Measurements from ENCODE around the gene PTGER2.

Gene PTGER2

GRCh38 chr14:52313903-52314594 is at the start of gene PTGER2:
Gene PTGER2, plus strand, starts transcription at chr14:52314312. Its CDS starts 237 bp downstream, at chr14:52314549.
- peak; percentile 90 for DNase-seq

DNA sequence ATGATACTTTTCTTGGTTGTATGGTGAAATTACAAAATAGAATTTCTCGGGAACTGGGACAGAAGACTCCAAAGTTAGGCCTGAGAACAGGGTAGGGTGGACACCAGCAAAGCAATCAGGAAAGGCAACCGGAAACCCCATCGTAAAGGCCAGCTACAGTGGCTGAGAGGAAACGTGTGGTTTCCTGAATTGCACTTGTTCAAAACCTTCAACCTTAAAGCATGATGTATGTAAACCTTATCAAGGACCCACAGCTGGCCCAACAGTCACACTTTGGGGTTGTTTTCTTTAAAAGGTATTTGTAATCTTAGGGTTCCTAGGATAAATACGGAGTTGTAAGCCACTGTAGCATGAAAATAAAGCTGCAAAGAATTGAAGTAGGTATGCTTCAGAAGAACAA is 48.9 kb upstream of the PTGER2 start:
- no peak for DNase-seq

DNA sequence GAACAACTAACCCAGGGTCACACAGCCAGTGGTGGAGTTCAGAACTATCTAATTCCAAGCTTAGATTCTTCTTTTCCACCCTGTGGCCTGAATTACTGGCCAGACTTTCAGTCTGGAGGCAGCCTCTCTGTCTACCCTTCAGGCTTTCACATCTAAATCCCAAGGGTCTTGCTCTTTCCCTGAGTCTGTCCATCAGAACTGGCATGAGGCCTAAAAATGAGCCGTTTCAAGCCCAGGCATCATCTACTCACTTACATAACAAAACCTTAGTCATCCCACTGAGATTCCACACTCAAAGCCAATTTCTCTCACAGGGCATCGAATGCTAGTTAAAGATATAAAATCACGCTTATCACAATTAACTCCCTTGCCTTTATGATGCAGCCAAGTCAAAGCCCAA is 47.9 kb upstream of the PTGER2 start:
- no peak for DNase-seq

GRCh38 chr14:52266782-52267181 is 47.3 kb upstream of the PTGER2 start:
- no peak for DNase-seq

DNA sequence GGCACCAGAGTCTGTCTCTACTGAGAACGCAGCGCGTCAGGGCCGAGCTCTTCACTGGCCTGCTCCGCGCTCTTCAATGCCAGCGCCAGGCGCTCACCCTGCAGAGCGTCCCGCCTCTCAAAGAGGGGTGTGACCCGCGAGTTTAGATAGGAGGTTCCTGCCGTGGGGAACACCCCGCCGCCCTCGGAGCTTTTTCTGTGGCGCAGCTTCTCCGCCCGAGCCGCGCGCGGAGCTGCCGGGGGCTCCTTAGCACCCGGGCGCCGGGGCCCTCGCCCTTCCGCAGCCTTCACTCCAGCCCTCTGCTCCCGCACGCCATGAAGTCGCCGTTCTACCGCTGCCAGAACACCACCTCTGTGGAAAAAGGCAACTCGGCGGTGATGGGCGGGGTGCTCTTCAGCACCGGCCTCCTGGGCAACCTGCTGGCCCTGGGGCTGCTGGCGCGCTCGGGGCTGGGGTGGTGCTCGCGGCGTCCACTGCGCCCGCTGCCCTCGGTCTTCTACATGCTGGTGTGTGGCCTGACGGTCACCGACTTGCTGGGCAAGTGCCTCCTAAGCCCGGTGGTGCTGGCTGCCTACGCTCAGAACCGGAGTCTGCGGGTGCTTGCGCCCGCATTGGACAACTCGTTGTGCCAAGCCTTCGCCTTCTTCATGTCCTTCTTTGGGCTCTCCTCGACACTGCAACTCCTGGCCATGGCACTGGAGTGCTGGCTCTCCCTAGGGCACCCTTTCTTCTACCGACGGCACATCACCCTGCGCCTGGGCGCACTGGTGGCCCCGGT is 46.4 kb upstream of the PTGER2 start, which contains the start of gene PTGDR:
TSS of gene PTGDR (plus strand) at position 198 of the 778 bp plus-strand sequence. CDS start at position 315, 117 bp downstream.
- peak; percentile 56 for DNase-seq

- DNase-seq = no peak
Measured at GRCh38 chr14:52268279-52269061, 45.6 kb upstream of the PTGER2 start.

GRCh38 chr14:52269100-52269499 is 45.0 kb upstream of the PTGER2 start:
- DNase-seq = no peak

GRCh38 chr14:52269982-52270381 is 44.1 kb upstream of the PTGER2 start:
- DNase-seq = no peak

GRCh38 chr14:52271538-52271937 is 42.6 kb upstream of the PTGER2 start:
- no peak for DNase-seq

DNA sequence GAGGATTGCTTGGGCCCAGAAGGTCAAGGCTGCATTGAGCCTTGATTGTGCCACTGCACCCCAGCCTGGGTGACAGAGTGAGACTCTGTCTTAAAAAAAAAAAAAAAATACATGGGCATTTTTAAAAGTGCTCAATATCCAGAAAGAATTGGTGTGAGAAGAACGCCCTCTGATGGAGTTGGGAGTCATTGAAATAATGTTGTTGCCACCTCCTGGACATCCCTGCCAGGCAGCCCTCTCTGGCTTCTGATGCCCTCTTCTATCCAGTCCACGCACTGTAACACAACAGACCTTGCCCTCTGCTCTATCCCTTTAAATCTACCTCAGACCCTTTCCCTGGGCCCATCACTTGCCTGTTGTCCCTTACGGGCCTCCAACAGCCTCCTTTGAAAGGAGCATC is 41.7 kb upstream of the PTGER2 start:
- DNase-seq = peak; percentile 30

GRCh38 chr14:52275372-52275771 is 38.7 kb upstream of the PTGER2 start:
- DNase-seq = no peak

DNA sequence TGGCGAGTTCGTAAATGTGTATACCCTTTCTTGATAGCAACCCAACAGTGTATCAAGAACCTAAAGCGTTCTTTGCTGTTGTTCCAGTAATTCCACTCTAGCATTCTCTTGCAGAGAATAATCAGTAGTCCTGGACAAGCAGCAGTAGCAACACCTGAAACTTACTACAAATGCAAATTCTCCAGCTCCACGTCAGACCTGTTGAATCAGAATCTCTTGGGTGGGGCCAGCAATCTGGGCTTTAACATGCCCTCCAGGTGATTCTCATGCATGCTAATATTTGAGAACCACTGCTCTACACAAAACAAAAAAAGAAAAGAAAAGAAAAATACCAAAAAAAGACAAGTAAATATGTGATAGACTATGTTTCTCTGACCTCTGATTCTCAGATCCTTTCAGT is 36.6 kb upstream of the PTGER2 start:
- DNase-seq = no peak

DNA sequence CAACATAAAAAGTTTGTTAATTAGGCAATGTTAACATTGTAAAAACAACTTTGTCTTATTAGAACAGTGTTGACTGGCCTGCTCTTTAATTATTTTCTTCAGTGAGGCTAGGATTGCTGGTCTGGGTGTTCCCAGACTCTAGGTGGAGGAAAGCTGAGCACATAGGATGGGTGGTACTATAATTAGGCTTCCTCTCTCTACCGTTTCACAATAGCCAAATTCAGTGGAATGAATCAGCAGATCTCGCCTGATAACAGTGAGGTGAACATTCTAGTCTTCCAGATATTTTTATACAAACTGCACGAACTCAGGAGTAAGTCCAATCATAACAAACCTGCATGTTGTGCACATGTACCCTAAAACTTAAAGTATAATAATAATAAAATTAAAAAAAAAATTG is 34.7 kb upstream of the PTGER2 start:
- no peak for DNase-seq

GRCh38 chr14:52283099-52283498 is 31.0 kb upstream of the PTGER2 start:
- no peak for DNase-seq

DNA sequence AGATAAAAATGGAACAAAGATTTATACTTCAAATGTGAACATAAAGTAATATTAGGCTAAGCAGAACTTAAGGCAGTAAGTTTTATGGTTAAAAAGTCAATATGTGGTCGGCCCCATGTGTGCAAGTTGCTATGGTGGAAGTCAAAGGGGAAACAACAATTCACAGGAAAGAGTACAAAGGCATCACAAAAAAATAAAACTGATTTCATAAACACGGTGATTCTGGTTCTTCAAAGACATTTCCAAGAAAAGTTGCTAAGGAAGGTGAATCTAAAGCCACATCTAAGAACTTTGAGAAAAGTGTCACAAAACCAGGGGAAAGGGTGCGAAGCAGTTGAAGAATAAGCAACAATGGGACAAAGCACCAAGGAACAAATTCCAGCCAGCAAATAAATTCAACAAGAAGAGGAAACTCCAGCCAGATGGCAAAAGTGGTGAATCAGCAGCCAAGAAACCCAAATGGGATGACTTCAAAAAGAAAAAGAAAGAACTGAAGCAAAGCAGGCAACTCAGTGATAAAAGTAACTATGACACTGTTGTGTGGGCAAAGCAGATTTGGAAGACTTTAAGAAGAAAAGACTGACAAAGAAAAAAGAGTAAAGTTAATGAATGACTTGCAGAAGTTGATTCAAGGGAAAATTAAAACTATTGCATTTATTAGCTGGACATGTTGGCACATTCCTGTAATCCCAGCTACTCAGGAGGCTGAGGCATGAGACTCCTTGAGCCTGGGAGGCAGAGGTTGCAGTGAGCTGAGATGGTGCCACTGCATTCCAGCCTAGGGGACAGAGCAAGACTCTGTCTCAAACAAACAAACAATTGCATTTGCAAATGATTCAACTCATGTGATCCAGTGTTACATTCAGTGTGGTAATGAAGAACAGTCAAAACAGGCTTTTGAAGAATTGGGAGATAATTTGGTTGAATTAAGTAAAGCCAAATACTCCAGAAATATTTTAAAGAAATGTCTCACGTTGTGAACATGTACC is 27.2 kb upstream of the PTGER2 start:
- no peak for DNase-seq

DNA sequence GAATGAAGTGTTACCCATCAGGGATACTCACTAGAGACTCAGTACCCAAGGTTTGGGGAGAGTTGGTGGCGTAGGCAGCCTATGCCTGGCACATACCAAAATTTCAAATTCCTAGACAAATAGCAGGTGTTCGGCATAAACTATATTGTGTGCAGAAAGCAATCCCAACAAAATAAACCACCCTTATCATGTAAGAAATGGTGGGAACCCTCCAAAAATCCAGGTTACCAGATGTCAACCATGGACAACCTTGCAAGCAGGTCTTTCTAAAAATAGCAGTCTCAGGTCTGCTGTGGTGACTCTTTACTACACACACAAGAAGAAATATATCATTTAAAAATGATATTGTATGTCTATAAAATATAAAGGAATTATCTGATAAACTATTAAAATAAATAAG is 17.7 kb upstream of the PTGER2 start:
- no peak for DNase-seq

DNA sequence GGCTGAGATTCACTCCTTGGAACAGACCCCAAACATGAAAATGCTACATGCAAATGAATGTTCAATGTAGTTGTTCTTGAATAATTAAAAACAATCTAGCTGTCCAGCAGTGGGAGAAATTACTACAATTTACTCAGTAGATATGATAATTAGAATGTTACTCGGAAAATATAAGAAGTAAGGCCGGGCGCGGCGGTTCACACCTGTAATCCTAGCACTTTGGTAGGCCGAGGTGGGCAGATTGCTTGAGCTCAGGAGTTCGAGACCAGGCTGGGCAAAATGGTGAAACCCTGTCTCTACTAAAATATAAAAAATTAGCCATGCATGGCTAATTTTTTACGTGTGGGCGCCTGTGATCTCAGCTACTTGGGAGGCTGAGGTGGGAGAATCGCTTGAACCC is 15.3 kb upstream of the PTGER2 start:
- no peak for DNase-seq

DNA sequence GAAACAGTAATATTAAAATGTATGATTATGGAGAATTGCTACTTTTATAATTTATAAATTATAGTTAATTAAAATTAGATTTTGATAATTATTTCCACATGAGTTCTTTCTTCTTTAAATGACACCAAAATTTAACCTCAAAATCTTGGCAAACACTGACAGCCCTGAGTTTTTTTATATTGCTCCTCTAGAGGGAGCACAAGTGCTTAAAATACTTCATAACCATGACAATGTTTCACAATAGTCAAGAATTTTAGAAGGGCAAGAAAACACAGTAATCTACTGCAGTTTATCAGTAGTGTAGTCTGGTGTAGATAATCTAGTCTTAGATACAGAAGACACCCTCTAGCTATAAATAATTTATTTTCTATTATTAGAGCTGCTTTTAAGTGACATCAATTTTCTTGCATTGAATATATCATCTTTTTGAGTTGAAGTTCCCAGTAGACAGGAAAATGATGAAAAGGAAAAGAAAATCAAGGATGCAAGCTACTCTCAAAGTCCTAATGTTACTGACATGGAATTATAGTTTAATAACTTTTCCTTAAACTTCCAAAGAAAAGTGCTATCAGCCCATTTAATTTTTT is 14.3 kb upstream of the PTGER2 start:
- DNase-seq = no peak

DNA sequence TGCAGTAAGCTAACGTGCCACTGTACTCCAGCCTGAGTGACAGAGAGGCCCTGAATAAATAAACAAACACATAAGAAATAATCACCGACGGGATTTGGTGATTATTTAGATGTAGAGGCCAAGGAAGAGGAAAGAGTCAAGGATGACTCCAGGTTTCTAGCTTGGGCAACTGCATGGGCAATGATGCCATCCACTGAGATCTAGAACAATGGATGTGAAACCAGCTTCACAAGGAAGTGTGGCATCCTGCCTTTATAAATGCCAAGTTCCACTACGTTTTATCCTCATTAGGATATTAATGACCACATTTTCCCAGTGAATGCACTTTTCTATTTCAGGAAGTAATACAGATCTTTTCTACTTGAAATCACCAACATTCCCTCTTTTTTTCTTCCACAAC is 10.9 kb upstream of the PTGER2 start:
- DNase-seq = no peak

- no peak for DNase-seq
Measured at GRCh38 chr14:52304248-52304904, 9.7 kb upstream of the PTGER2 start.

DNA sequence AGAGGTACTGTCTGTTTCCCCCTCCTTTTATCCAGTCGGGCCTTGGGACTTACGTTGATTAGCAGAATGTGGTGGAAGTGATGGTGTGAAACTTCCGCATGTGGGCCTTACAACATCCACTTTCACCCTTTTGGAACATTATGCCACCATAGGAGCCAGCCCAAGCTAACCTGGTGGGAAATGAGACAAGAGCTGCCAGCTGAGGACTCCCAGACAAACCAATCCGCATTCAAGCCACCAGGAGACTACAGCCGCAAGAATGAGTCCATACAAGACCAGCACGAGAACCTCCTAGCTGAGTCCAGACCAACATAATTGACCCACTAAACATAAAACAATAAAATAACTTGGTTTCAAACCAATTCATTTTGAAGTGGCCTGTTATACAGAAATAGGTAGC is 9.1 kb upstream of the PTGER2 start:
- no peak for DNase-seq

Measured in CD4-positive, alpha-beta T cell treated with Interleukin-15 for 1 hour (primary cell).